Measurements from ENCODE around the gene RANGRF. TPM values are rescaled to one million over a fixed set of nuclear protein-coding genes. Genes with fewer than 3 reads are reported as not detected.

The RANGRF gene
- total RNA-seq, 4 donors from 2014 or later: 26.5 to 43.6 (median 34.4) TPM

GRCh38 chr17:8287651-8288335 lies 677 bp upstream of the RANGRF start:
- no peak for DNase-seq (ENCODE audit: extremely low spot score)
- no peaks in the 10 kb centered on the region for H3K27me3 ChIP-seq
- peaks cover 0 to 5% (median 0%) of the 10 kb centered on the region in 4 donors for H3K36me3 ChIP-seq
- H3K4me3 ChIP-seq: peak overlapping the region; percentile 68 to 86 (median 71)
- peak overlapping the region; percentile 85 to 95 (median 91) for H3K27ac ChIP-seq (replicated peaks in 1 of 4)
- TF ChIP-seq CTCF (IDR thresholded peaks at IDR 0.05) (no peak), EP300 (IDR thresholded peaks at IDR 0.05) (no peak), POLR2AphosphoS5 (IDR thresholded peaks at IDR 0.05) (no peak), POLR2A (IDR thresholded peaks at IDR 0.05; ENCODE audit: low read depth) (no peak)
- 38% methylated on average over 18 of the region's 19 CpGs for WGBS
- H3K4me1 ChIP-seq: peaks cover 14 to 25% (median 20%) of the 10 kb centered on the region in 4 donors
- intact Hi-C loops (cut with DNase I): loop anchor here (5.0 to 10.0 kb wide), 2 partner anchors 40 to 83 kb away; partner anchors contain the start of genes CTC1 and PFAS
- no peaks in the 10 kb centered on the region for H3K9me3 ChIP-seq

- 12% methylated on average over 4 of the region's 17 CpGs for WGBS
- TF ChIP-seq POLR2AphosphoS5 (IDR thresholded peaks at IDR 0.05): no peak
- TF ChIP-seq EP300 (IDR thresholded peaks at IDR 0.05): no peak
- TF ChIP-seq POLR2A (IDR thresholded peaks at IDR 0.05; ENCODE audit: low read depth): no peak
- TF ChIP-seq CTCF (IDR thresholded peaks at IDR 0.05): no peak
- H3K36me3 ChIP-seq: peaks cover 0 to 5% (median 0%) of the 10 kb centered on the region in 4 donors
- no peak for DNase-seq (ENCODE audit: extremely low spot score)
- H3K4me1 ChIP-seq: peaks cover 14 to 29% (median 20%) of the 10 kb centered on the region in 4 donors
- no peaks in the 10 kb centered on the region for H3K27me3 ChIP-seq
- peak overlapping the region; percentile 68 to 86 (median 71) for H3K4me3 ChIP-seq
- intact Hi-C loops (cut with DNase I): loop anchor here (5.0 to 10.0 kb wide), 2 partner anchors 42 to 84 kb away; partner anchors contain the start of genes CTC1 and PFAS
- peak overlapping the region; percentile 85 to 95 (median 91) for H3K27ac ChIP-seq (replicated peaks in 1 of 4)
- H3K9me3 ChIP-seq: no peaks in the 10 kb centered on the region
Measured at GRCh38 chr17:8289103-8289397, 580 bp downstream of the RANGRF start.

GRCh38 chr17:8290043-8290442 lies 1.6 kb downstream of the RANGRF start:
- TF ChIP-seq EP300 (IDR thresholded peaks at IDR 0.05): no peak
- TF ChIP-seq CTCF (IDR thresholded peaks at IDR 0.05): no peak
- no peak for TF ChIP-seq POLR2A (IDR thresholded peaks at IDR 0.05; ENCODE audit: low read depth)
- TF ChIP-seq POLR2AphosphoS5 (IDR thresholded peaks at IDR 0.05): no peak
- Histone ChIP-seq H3K27me3 (no peaks in the 10 kb centered on the region), H3K4me1 (peaks cover 20 to 39% (median 30%) of the 10 kb centered on the region in 4 donors), H3K27ac (replicated peaks in 1 of 4) (no peak overlapping the region), H3K36me3 (peaks cover 0 to 5% (median 0%) of the 10 kb centered on the region in 4 donors), H3K9me3 (no peaks in the 10 kb centered on the region), H3K4me3 (no peak overlapping the region)
- 76% methylated on average over 3 of the region's 3 CpGs for WGBS
- intact Hi-C loops (cut with DNase I): no loop called here
- no peak for DNase-seq (ENCODE audit: extremely low spot score)

GRCh38 chr17:8292639-8293395 lies 4.3 kb downstream of the RANGRF start:
- Histone ChIP-seq H3K27ac (replicated peaks in 1 of 4) (no peak overlapping the region), H3K9me3 (no peaks in the 10 kb centered on the region), H3K27me3 (no peaks in the 10 kb centered on the region), H3K4me3 (no peak overlapping the region), H3K36me3 (peaks cover 0 to 5% (median 0%) of the 10 kb centered on the region in 4 donors), H3K4me1 (peaks cover 22 to 45% (median 34%) of the 10 kb centered on the region in 4 donors)
- intact Hi-C loops (cut with DNase I): no loop called here
- TF ChIP-seq POLR2AphosphoS5 (IDR thresholded peaks at IDR 0.05) (no peak), POLR2A (IDR thresholded peaks at IDR 0.05; ENCODE audit: low read depth) (no peak), CTCF (IDR thresholded peaks at IDR 0.05) (no peak), EP300 (IDR thresholded peaks at IDR 0.05) (no peak)
- DNase-seq (ENCODE audit: extremely low spot score): no peak
- 78% methylated on average over 5 of the region's 5 CpGs for WGBS
